Erythroblast (primary cell): ENCODE measurements around the gene HSD17B14.

Experiments
- GATA1 ChIP-seq: IDR thresholded peaks from 2 replicates; pipeline ENCODE4 v1.6.1; 2011; ENCODE audit warnings: low read depth, mild to moderate bottlenecking, control low read depth, low read length, moderate library complexity
- POLR2A ChIP-seq: IDR thresholded peaks from 2 replicates; pipeline ENCODE4 v1.6.1; 2011; ENCODE audit warnings: mild to moderate bottlenecking, low read length

- TF ChIP-seq POLR2A = no peak
- TF ChIP-seq GATA1 = no peak
These were observed 37.4 kb downstream of the HSD17B14 start for GRCh38 chr19:48798937-48799336.
